ENCODE data around the gene RMI2.

DNA sequence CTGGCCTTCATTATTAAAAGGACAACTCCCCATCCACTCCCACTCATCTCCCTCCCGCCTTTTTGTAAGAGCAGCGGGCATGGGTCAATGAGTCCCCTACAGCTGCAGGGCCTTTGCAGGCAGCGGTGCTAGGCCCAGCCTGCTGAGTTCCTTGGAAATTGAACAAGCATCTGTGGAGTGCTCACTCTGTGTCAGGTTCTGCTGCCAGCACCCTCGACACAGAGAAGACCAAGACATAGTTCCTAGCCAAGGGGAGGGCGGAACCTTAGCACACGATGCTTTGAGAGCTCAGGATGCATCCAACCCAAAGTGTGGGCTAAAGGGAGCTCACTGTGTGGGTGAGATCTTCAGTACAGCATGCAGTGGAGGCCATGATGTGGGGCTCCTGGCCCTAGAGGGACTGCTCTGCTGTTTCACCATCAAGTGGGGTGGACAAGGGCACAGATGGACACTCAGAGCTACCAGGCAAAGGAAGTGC lies 27.6 kb downstream of the RMI2 start:
- TF ChIP-seq, protein P1, sequence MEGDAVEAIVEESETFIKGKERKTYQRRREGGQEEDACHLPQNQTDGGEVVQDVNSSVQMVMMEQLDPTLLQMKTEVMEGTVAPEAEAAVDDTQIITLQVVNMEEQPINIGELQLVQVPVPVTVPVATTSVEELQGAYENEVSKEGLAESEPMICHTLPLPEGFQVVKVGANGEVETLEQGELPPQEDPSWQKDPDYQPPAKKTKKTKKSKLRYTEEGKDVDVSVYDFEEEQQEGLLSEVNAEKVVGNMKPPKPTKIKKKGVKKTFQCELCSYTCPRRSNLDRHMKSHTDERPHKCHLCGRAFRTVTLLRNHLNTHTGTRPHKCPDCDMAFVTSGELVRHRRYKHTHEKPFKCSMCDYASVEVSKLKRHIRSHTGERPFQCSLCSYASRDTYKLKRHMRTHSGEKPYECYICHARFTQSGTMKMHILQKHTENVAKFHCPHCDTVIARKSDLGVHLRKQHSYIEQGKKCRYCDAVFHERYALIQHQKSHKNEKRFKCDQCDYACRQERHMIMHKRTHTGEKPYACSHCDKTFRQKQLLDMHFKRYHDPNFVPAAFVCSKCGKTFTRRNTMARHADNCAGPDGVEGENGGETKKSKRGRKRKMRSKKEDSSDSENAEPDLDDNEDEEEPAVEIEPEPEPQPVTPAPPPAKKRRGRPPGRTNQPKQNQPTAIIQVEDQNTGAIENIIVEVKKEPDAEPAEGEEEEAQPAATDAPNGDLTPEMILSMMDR (IDR thresholded peaks at IDR 0.05), result no peak
- TF ChIP-seq POLR2AphosphoS5 (IDR thresholded peaks at IDR 0.05), result no peak
